GM23338 (cell line): Measurements from ENCODE around the gene PHF24. TPM values are rescaled to one million over a fixed set of nuclear protein-coding genes. Genes with fewer than 3 reads are reported as not detected.

Experiments used
- ATAC-seq: fragments of 200-7000 bp; cut with Tn5 transposase; 3 replicates; pipeline ENCODE4 v1.9.1; 2020
- DNase-seq: peaks from one replicate; pipeline ENCODE4 v3.0.0-alpha.2; 2015; ENCODE audit warnings: low spot score
- H2AFZ ChIP-seq: fragments of 200-600 bp; sonication (generic); 2 replicates; pipeline ENCODE4 v1.8.0; 2016; ENCODE audit warnings: antibody characterized with exemption, mild to moderate bottlenecking, moderate library complexity
- H3F3A ChIP-seq: fragments of 200-600 bp; sonication (generic); replicated peaks from 2 replicates; pipeline ENCODE4 v1.8.0; 2017; ENCODE audit warnings: antibody characterized with exemption, mixed run types, low read depth
- H3K27ac ChIP-seq: fragments of 200-600 bp; sonication (generic); 2 replicates; pipeline ENCODE4 v1.6.1; 2016; ENCODE audit warnings: low read depth
- H3K27me3 ChIP-seq: fragments of 200-600 bp; sonication (generic); 2 replicates; pipeline ENCODE4 v1.8.0; 2016; ENCODE audit warnings: mild to moderate bottlenecking, mixed run types, moderate library complexity; ENCODE audit not compliant: insufficient read depth
- H3K36me3 ChIP-seq: fragments of 200-600 bp; sonication (generic); 2 replicates; pipeline ENCODE4 v1.8.0; 2016; ENCODE audit warnings: mild to moderate bottlenecking; ENCODE audit not compliant: insufficient read depth
- H3K4me1 ChIP-seq: fragments of 200-600 bp; sonication (generic); 2 replicates; pipeline ENCODE4 v1.8.0; 2016; ENCODE audit warnings: mild to moderate bottlenecking, moderate library complexity; ENCODE audit not compliant: insufficient read depth
- H3K4me2 ChIP-seq: fragments of 200-600 bp; sonication (generic); 2 replicates; pipeline ENCODE4 v1.7.1; 2017; ENCODE audit warnings: mixed run types
- H3K4me3 ChIP-seq: fragments of 200-600 bp; sonication (generic); 2 replicates; pipeline ENCODE4 v1.6.1; 2016; ENCODE audit warnings: mixed run types
- H3K79me2 ChIP-seq: fragments of 200-600 bp; sonication (generic); replicated peaks from 2 replicates; pipeline ENCODE4 v1.8.0; 2017; ENCODE audit warnings: mild to moderate bottlenecking; ENCODE audit not compliant: insufficient read depth
- H3K9me2 ChIP-seq: fragments of 200-600 bp; sonication (generic); 2 replicates; pipeline ENCODE4 v1.8.0; 2017; ENCODE audit not compliant: insufficient read depth
- H4K20me1 ChIP-seq: fragments of 200-600 bp; sonication (generic); replicated peaks from 2 replicates; pipeline ENCODE4 v1.8.0; 2017; ENCODE audit warnings: mild to moderate bottlenecking; ENCODE audit not compliant: insufficient read depth
- H3K27ac Mint-ChIP-seq: 2 replicates; pipeline ENCODE4 v1.8.0; 2020; ENCODE audit warnings: inconsistent platforms, mild to moderate bottlenecking, moderate library complexity, mixed read lengths
- H3K27me3 Mint-ChIP-seq: 3 replicates; pipeline ENCODE4 v1.8.0; 2022; ENCODE audit warnings: low read depth, mild to moderate bottlenecking, moderate library complexity, mixed read lengths, inconsistent platforms; ENCODE audit not compliant: insufficient read depth, poor library complexity
- H3K36me3 Mint-ChIP-seq: 3 replicates; pipeline ENCODE4 v1.8.0; 2021; ENCODE audit warnings: low read depth, mild to moderate bottlenecking, inconsistent platforms, moderate library complexity, mixed read lengths
- H3K4me1 Mint-ChIP-seq: 3 replicates; pipeline ENCODE4 v1.8.0; 2020; ENCODE audit warnings: mild to moderate bottlenecking, inconsistent platforms, mixed read lengths
- H3K4me3 Mint-ChIP-seq: 3 replicates; pipeline ENCODE4 v1.8.0; 2021; ENCODE audit warnings: moderate library complexity, mild to moderate bottlenecking, inconsistent platforms, mixed read lengths
- H3K9me3 Mint-ChIP-seq: 3 replicates; pipeline ENCODE4 v1.8.0; 2020; ENCODE audit warnings: moderate library complexity, mild to moderate bottlenecking, inconsistent platforms, mixed read lengths
- JUNB ChIP-seq: IDR thresholded peaks from one replicate; pipeline ENCODE4 v1.6.1; 2016; ENCODE audit warnings: antibody characterized with exemption; ENCODE audit not compliant: unreplicated experiment
- NANOG ChIP-seq: IDR thresholded peaks from 2 replicates; pipeline ENCODE4 v1.6.1; 2016; ENCODE audit warnings: antibody characterized with exemption, borderline replicate concordance
- REST ChIP-seq: IDR thresholded peaks from one replicate; pipeline ENCODE4 v1.6.1; 2018; ENCODE audit warnings: antibody characterized with exemption; ENCODE audit not compliant: unreplicated experiment
- ZNF331 ChIP-seq: fragments of 250-450 bp; sonication (Bioruptor Pico); IDR thresholded peaks from 2 replicates; pipeline ENCODE4 v1.5.0; 2020; ENCODE audit warnings: low read depth, mild to moderate bottlenecking, moderate library complexity
- ZNF462 ChIP-seq: fragments of 250-450 bp; sonication (Bioruptor Pico); IDR thresholded peaks from 2 replicates; pipeline ENCODE4 v1.5.0; 2020; ENCODE audit warnings: mild to moderate bottlenecking, moderate library complexity
- long read RNA-seq: library from polyadenylated mRNA; unstranded; transcript quantifications from one replicate; pipeline ENCODE4 v2.0.0, GENCODE V29; 2020; ENCODE audit not compliant: unreplicated experiment
- polyA plus RNA-seq: library from polyadenylated mRNA; unstranded; fragments of >200 nt; fragmentation: Nextera tagmentation; extraction: Ambion mirVana; gene quantifications from 2 replicates; pipeline ENCODE4 v1.2.1, GENCODE V29; 2016
- total RNA-seq: library from RNA; depleted of rRNA; stranded (reverse); fragments of >200 nt; shearing (Covaris generic); gene quantifications from 2 replicates; pipeline ENCODE4 v1.2.3, GENCODE V29; 2014; rRNA removed
- TF ChIP-seq, protein P1 (sequence below), 2 experiments: fragments of 200-600 bp in 1 of 2; sonication (generic) in 1 of 2; conservative IDR thresholded peaks; 2 replicates each; pipeline versions ENCODE4 v1.5.1 to v1.6.1; 2016 to 2017; ENCODE audit warnings: antibody characterized with exemption in 2 of 2, low read depth in 2 of 2, mild to moderate bottlenecking in 2 of 2, moderate library complexity in 1 of 2

Gene PHF24
- 0.14 and 0.19 TPM in 2 replicates for total RNA-seq
- 0.03 and 0.05 TPM in 2 replicates for polyA plus RNA-seq
- long read RNA-seq, result 0 reads

DNA sequence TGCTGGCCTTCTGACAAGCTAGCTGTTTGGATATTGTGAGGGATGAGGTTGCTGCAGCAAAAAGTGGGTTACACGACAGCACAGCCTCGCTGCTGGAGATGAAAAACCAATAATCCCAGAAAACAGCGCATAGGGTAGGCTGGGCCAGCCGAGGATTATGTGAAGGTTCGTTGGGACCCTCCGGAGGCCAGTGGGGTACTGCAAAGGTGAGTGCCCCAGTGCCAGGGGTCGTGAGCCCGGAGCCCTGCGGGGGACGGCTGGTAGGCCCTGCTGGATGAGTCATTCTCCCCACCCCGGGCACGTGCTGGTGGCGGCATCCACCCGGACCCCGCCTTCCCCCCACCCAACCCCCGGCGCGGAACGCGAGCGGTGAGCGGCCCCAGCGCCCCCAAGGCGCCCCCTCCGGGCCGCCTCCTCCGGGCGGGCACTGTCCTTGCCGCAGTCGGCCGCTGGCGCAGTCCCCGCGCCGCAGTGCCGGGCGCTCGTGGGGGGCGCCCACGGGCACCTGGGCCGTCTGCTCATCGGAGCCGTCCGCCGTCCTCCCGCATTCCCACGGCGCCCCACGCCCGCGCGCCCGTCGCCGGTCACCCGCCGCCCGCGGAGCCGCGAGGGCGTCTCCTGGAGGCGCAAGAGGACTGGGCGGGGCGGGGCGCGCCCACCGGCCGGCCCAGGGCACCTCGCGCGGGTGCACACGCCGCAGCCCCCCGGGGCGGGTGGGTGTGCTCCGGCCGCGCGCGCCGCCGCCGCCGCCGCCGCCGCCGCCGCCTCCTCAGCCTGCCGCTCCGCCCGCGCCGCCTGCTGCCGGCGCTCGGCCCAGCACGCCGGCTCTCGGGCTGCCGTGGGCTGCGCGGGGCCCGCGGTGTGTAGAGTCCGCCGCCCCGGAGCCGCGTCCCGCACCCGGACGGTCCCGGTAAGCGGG is at the start of gene PHF24:
TSS of gene PHF24 (plus strand) at position 794 of the 919 bp plus-strand sequence. CDS start 13,014 bp downstream, outside the sequence.
- peak; percentile 70 for ATAC-seq

GRCh38 chr9:34927061-34927460 is 31.0 kb upstream of the PHF24 start:
- no peaks in the 10 kb centered on the region for H3K79me2 ChIP-seq
- peaks cover 3% of the 10 kb centered on the region; the same call in 1 of the 2 replicates for H3K9me2 ChIP-seq
- no peaks in the 10 kb centered on the region for H3F3A ChIP-seq
- H2AFZ ChIP-seq, result no peak overlapping the region
- no peak overlapping the region for H3K4me3 ChIP-seq
- DNase-seq (no peak), ATAC-seq (no peak)
- Mint-ChIP-seq H3K36me3 (no peaks in the 10 kb centered on the region), H3K9me3 (no peaks in the 10 kb centered on the region), H3K27ac (no peak overlapping the region), H3K4me1 (peaks cover 3% of the 10 kb centered on the region), H3K4me3 (no peak overlapping the region), H3K27me3 (no peaks in the 10 kb centered on the region)
- no peaks in the 10 kb centered on the region for H3K36me3 ChIP-seq
- H3K27me3 ChIP-seq, result no peaks in the 10 kb centered on the region
- H3K4me2 ChIP-seq, result no peak overlapping the region
- H3K27ac ChIP-seq, result no peak overlapping the region
- H4K20me1 ChIP-seq, result no peaks in the 10 kb centered on the region
- H3K4me1 ChIP-seq, result no peaks in the 10 kb centered on the region
- TF ChIP-seq ZNF462 (CRISPR knock-in tag) (no peak), NANOG (no peak), REST (no peak), ZNF331 (CRISPR knock-in tag) (no peak)

More for the DNA sequence above, at the start of gene PHF24:
- Histone ChIP-seq H3F3A (0 out of 2 replicates have a peak, but pooled peaks cover 3% of the 10 kb centered on the region), H3K4me3 (peak within 1 kb of the TSS; percentile 63), H4K20me1 (no peaks in the 10 kb centered on the region), H3K36me3 (no peaks in the 10 kb centered on the region), H3K4me1 (peaks cover 8% of the 10 kb centered on the region; the same call in 1 of the 2 replicates), H3K9me2 (no peaks in the 10 kb centered on the region), H3K27ac (no peak within 1 kb of the TSS), H3K4me2 (peak within 1 kb of the TSS; percentile 82), H3K79me2 (no peaks in the 10 kb centered on the region), H3K27me3 (peaks cover 69% of the 10 kb centered on the region), H2AFZ (peak within 1 kb of the TSS; percentile 91)
- peaks cover 26% of the 10 kb centered on the region for H3K27me3 Mint-ChIP-seq
- DNase-seq, result peak; percentile 57
- no peak for TF ChIP-seq JUNB
- TF ChIP-seq, protein P1, sequence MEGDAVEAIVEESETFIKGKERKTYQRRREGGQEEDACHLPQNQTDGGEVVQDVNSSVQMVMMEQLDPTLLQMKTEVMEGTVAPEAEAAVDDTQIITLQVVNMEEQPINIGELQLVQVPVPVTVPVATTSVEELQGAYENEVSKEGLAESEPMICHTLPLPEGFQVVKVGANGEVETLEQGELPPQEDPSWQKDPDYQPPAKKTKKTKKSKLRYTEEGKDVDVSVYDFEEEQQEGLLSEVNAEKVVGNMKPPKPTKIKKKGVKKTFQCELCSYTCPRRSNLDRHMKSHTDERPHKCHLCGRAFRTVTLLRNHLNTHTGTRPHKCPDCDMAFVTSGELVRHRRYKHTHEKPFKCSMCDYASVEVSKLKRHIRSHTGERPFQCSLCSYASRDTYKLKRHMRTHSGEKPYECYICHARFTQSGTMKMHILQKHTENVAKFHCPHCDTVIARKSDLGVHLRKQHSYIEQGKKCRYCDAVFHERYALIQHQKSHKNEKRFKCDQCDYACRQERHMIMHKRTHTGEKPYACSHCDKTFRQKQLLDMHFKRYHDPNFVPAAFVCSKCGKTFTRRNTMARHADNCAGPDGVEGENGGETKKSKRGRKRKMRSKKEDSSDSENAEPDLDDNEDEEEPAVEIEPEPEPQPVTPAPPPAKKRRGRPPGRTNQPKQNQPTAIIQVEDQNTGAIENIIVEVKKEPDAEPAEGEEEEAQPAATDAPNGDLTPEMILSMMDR (conservative IDR thresholded peaks at IDR 0.05; ENCODE audit: low read depth in 2 of 2), result 0 out of 4 replicates have a peak, but pooled peaks of 1 of the 2 experiments have one; percentile 10
- no peaks in the 10 kb centered on the region for H3K9me3 Mint-ChIP-seq
- H3K36me3 Mint-ChIP-seq, result no peaks in the 10 kb centered on the region
- no peak within 1 kb of the TSS for H3K27ac Mint-ChIP-seq
- H3K4me3 Mint-ChIP-seq, result peak within 1 kb of the TSS; percentile 75
- peaks cover 13% of the 10 kb centered on the region; the same call in 2 of the 3 replicates for H3K4me1 Mint-ChIP-seq
